ENCODE data around the gene CGB3.
"Not testable (repeated sequence)": the region's sequence is repeated elsewhere in the genome, so short reads cannot be mapped to it uniquely, and the experiment has no call there.

The CGB3 gene

DNA sequence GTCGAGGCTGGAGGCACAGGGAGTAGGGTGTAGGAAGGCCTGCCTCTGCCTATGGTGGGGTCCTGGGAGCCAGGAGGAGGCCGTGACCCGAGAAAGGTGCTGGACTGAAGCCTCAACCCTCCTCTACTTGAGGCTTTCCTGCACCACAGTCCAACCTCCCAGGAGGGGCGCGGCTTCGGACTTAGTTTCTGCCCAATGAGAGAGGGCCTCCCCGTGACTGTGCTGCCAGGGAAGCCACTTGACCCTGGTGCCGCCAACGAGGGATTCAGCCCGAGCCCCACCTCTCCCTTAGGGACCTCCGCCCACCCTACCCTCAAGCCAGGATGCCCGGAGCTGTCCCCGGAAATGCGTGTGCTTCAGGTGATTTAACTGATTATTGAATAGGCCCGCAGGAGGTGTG is at the start of gene CGB3:
Gene CGB3, minus strand, starts transcription at position 101 of the 400 bp plus-strand sequence. CDS start 362 bp downstream, outside the sequence.
- DNase-seq (ENCODE audit: low read depth) = not testable (repeated sequence)

DNA sequence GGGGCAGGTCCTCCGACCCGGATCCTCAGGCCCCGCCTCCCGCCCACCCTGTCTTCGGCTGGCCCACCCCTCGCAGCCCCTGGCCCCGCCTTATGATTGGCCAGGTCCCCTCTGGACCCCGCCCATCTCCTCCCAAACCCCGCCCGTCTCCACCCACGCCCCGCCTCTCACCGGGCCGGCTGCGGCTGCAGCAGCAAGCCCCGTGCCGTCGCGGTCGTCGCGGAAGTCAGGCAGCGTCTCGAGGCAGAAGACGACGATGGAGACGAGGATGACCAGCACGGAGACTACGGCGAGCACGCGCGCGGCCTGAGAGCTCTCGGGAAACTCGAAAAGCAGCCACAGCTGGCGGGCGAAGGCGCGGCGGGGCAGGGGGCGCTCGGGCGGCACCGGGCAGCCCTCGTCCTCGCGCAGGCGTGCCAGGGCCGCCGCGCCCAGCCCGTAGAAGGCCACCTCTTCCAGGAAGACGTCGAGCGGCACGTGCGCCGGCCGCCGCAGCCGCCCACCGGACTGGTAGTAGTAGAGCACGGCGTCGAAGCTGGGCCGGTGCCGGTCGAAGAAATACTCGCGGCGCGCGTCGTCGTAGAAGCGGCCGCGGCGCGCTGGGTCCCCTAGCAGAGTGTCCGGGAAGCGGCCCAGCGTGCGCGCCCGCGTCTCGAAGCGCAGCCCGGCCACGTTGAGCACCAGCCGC is 47.9 kb upstream of the CGB3 start:
- no peak for DNase-seq (ENCODE audit: low read depth)

DNA sequence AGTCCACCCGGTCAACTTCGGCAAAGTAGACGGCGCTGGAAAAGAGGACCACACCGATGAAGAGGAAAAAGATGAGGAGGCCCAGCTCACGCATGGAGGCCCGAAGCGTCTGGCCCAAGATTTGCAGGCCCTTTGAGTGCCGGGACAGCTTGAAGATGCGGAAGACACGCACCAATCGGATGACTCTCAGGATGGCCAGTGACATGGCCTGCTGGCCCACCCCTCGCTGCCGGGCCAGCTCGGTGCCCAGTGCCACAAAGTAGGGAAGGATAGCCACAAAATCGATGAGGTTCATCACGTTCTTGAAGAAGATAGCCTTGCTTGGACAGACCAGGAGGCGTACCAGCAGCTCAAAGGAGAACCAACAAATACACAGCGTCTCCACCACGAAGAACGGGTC is 46.3 kb upstream of the CGB3 start:
- no peak for DNase-seq (ENCODE audit: low read depth)

GRCh38 chr19:49069026-49069425 is 44.9 kb upstream of the CGB3 start:
- no peak for DNase-seq (ENCODE audit: low read depth)

DNA sequence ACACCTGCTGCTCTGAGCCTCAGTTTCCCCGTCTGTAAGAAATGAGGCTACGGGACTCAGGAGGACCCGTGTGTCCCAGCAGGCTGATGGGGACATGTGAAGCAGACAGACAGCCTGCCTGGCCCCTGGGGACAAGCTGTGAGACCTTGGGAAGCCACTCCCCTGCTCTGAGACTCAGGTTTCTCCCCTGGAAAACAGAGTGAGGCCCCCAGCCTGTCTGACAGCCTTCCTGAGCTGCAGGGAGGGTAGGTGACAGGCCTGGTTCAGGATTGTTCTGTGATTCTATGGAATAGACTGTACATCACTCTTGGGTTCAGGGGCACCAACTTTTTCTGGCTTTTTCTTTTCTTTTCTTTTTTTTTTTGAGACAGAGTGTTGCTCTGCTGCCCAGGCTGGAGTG is 43.4 kb upstream of the CGB3 start:
- no peak for DNase-seq (ENCODE audit: low read depth)

DNA sequence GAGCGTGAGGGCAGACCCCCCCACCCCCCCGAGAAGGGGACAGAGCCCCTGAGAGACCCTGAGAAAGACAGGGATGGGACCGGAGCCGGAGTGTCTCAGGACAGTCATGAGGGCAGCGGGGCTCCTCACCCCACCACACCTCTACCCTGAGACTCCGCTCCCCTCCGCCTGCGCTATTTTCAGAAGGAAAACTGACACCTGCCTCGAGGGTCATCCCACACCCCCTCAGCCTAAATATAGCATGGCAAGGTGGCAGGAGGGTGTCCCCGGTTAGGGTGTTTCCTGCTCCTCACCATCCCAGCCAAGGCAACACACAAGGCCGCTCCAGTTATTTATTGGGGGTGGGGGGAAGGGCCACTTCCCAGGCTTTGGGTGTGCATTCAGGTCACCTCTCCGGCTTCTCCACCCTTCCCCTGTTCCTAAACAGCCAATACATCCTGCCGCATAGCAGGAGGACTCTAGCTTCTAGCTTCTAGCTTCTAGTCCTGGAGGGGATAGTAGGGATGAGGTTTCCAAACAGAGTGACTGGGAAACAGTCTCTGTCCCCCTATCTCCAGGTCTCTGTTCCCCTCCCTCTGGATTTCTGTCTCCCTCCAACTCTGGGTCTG is 41.9 kb upstream of the CGB3 start:
- no peak for DNase-seq (ENCODE audit: low read depth)

GRCh38 chr19:49064768-49065611 is 40.9 kb upstream of the CGB3 start, which contains the start of gene NTF4:
Gene NTF4 (minus strand): TSS chr19:49064818. CDS start chr19:49061997, 2,821 bp downstream.
- DNase-seq (ENCODE audit: low read depth) = no peak

- DNase-seq (ENCODE audit: low read depth) = no peak
Observed at GRCh38 chr19:49064029-49064629, 40.0 kb upstream of the CGB3 start.

GRCh38 chr19:49061445-49061844 is 37.3 kb upstream of the CGB3 start:
- no peak for DNase-seq (ENCODE audit: low read depth)

- no peak for DNase-seq (ENCODE audit: low read depth)
Observed at GRCh38 chr19:49061000-49061399, 36.9 kb upstream of the CGB3 start.

GRCh38 chr19:49059053-49059452 is 34.9 kb upstream of the CGB3 start:
- DNase-seq (ENCODE audit: low read depth) = no peak

- DNase-seq (ENCODE audit: low read depth) = no peak
Observed at GRCh38 chr19:49058562-49058961, 34.4 kb upstream of the CGB3 start.

GRCh38 chr19:49057636-49058234 is 33.6 kb upstream of the CGB3 start, which contains the start of gene CGB7:
Gene CGB7 (minus strand): TSS chr19:49057749. CDS start chr19:49055375, 2,374 bp downstream.
- DNase-seq (ENCODE audit: low read depth) = no peak

DNA sequence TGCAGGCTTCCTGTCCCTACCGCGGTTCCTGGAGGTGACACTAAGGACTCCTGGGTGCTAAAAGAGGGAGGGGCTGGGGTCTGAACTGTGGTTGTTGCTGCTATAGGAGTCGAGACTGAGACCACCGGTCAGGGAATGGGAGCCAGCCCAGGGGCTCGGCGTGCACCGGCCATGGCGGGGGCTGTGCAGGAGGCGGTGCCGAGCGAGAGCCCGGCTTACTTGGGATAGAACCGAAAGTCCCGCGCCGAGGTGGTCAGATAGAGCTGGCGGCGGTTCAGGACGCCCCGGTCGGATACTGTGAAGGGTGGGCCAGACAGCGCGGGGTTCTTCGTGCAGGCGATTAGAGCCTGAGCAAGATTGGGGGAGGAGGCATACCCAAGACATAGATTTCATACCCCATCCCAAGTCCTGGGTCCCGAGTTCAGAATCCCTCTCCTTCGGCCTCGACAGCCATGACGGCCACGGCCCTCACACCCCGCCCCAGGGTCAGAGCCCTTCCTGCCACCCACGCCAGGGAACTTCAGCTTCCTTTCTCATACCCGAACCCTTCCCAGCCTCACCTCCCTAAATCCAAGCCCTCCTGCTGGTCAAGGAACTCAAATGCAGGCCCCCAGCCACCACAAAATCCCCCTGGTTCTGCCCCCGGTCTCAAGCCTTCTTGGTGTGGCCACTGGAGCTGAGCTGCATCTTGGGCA is 32.9 kb upstream of the CGB3 start:
- DNase-seq (ENCODE audit: low read depth) = not testable (repeated sequence)

DNA sequence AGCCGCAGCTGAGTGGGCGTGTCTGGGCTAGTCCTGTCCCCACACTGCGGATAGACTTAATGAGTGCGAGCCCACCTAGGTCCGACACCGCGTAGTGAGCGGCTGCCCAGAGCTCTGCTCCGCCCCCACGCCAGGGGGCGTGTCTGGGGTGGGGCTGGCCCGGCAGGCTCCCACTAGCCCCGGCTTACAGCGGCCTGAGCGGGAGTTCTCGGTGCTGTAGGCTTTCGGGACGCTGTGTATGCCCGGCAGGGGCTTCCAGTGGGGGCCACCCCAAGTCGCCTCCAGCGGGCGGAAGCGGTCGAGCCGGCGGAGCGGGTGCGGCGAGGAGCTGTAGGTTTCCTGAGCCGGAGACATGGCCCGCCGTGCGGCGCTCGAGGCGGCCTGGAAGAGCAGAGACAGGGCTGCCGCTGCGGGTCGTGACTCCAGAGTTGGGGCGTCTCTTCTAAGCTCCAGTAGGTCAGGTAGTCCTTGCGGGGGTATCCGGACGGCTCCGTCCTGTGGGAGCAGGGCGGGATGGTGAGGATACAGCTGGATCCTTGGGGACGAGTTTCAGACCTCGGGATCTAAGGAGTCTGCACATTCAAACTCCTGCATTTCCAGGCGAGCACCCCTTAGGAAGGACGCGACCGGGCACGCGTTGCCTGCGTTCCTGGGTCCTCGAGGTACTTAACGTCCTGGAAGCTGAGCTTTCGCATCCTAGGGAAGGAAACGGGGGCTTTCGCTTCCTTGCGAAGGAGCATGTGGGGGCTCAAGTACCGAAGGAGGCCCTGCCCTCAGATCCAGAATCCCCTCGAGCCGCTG is 32.2 kb upstream of the CGB3 start:
- no peak for DNase-seq (ENCODE audit: low read depth)

GRCh38 chr19:49050376-49051033 is 26.4 kb upstream of the CGB3 start:
- not testable (repeated sequence) for DNase-seq (ENCODE audit: low read depth)

GRCh38 chr19:49049834-49050233 is 25.7 kb upstream of the CGB3 start:
- DNase-seq (ENCODE audit: low read depth) = not testable (repeated sequence)

GRCh38 chr19:49049011-49049410 is 24.9 kb upstream of the CGB3 start, which contains the start of gene CGB8:
Gene CGB8 (minus strand): TSS chr19:49049111. CDS start chr19:49048739, 372 bp downstream.
- not testable (repeated sequence) for DNase-seq (ENCODE audit: low read depth)

- DNase-seq (ENCODE audit: low read depth) = not testable (repeated sequence)
Observed at GRCh38 chr19:49043548-49043947, 19.4 kb upstream of the CGB3 start, which contains the start of gene CGB5. Gene CGB5 (plus strand): TSS chr19:49043848. CDS start chr19:49044210, 362 bp downstream.
